Esophagus muscularis mucosa (tissue), 4 donors: ENCODE measurements around the gene TLE3.

Source experiments
- EP300 ChIP-seq: sonication (generic); formaldehyde crosslinking; IDR thresholded peaks from one replicate; pipeline ENCODE4 v1.6.1; 2017; ENCODE audit warnings: antibody characterized with exemption
- POLR2A ChIP-seq: fragments of 450-650 bp; IDR thresholded peaks from one replicate; pipeline ENCODE4 v1.6.1; 2017; ENCODE audit warnings: antibody characterized with exemption, moderate library complexity, mild to moderate bottlenecking, low read depth
- POLR2AphosphoS5 ChIP-seq, 2 donors: sonication (generic); formaldehyde crosslinking; IDR thresholded peaks; one replicate each; pipeline ENCODE4 v1.6.1; 2017; ENCODE audit warnings: antibody characterized with exemption in 2 of 2
- TF ChIP-seq, protein P1 (sequence below), 3 experiments: fragments of 200-600 bp in 2 of 3; fragments of 450-650 bp in 1 of 3; sonication (generic) in 2 of 3; IDR thresholded peaks; one replicate each; pipeline ENCODE4 v1.5.1; 2017 to 2019; ENCODE audit warnings: antibody characterized with exemption in 3 of 3, mild to moderate bottlenecking in 2 of 3, moderate library complexity in 1 of 3

- TF ChIP-seq, protein P1, sequence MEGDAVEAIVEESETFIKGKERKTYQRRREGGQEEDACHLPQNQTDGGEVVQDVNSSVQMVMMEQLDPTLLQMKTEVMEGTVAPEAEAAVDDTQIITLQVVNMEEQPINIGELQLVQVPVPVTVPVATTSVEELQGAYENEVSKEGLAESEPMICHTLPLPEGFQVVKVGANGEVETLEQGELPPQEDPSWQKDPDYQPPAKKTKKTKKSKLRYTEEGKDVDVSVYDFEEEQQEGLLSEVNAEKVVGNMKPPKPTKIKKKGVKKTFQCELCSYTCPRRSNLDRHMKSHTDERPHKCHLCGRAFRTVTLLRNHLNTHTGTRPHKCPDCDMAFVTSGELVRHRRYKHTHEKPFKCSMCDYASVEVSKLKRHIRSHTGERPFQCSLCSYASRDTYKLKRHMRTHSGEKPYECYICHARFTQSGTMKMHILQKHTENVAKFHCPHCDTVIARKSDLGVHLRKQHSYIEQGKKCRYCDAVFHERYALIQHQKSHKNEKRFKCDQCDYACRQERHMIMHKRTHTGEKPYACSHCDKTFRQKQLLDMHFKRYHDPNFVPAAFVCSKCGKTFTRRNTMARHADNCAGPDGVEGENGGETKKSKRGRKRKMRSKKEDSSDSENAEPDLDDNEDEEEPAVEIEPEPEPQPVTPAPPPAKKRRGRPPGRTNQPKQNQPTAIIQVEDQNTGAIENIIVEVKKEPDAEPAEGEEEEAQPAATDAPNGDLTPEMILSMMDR (IDR thresholded peaks at IDR 0.05): no peak
- TF ChIP-seq POLR2A: no peak
- TF ChIP-seq EP300: no peak
- no peak for TF ChIP-seq POLR2AphosphoS5 (IDR thresholded peaks at IDR 0.05)
These were observed 68.4 kb downstream of the TLE3 start for GRCh38 chr15:70029297-70029701.
